ENCODE data around the gene PCSK5.

GRCh38 chr9:76003041-76003440 is 112.6 kb downstream of the PCSK5 start:
- TF ChIP-seq POLR2A (IDR thresholded peaks at IDR 0.05; ENCODE audit: low read depth), result no peak
- TF ChIP-seq POLR2AphosphoS5 (IDR thresholded peaks at IDR 0.05), result no peak
- no peak for TF ChIP-seq CTCF (IDR thresholded peaks at IDR 0.05)
